Measurements from ENCODE around the gene LRRC58. TPM values are rescaled to one million over a fixed set of nuclear protein-coding genes. Genes with fewer than 3 reads are reported as not detected.

The LRRC58 gene
- total and polyA plus RNA-seq, 2 of the 13 experiments (the other 11 are each of a cell fraction or from before 2014, with no cell fraction given), result 9.7 to 17.3 TPM

GRCh38 chr3:120348991-120349854, at the start of gene LRRC58 (continued):
- peak; percentile 60; the same call in 1 of the 2 replicates for TF ChIP-seq ZNF768 (CRISPR knock-in tag; IDR thresholded peaks at IDR 0.05)
- no peak for TF ChIP-seq SOX5 (CRISPR knock-in tag; IDR thresholded peaks at IDR 0.05; ENCODE audit: borderline replicate concordance)
- TF ChIP-seq POLR2G (IDR thresholded peaks at IDR 0.05; ENCODE audit: low read depth, low read length), result peak; percentile 89
- TF ChIP-seq, protein P1, sequence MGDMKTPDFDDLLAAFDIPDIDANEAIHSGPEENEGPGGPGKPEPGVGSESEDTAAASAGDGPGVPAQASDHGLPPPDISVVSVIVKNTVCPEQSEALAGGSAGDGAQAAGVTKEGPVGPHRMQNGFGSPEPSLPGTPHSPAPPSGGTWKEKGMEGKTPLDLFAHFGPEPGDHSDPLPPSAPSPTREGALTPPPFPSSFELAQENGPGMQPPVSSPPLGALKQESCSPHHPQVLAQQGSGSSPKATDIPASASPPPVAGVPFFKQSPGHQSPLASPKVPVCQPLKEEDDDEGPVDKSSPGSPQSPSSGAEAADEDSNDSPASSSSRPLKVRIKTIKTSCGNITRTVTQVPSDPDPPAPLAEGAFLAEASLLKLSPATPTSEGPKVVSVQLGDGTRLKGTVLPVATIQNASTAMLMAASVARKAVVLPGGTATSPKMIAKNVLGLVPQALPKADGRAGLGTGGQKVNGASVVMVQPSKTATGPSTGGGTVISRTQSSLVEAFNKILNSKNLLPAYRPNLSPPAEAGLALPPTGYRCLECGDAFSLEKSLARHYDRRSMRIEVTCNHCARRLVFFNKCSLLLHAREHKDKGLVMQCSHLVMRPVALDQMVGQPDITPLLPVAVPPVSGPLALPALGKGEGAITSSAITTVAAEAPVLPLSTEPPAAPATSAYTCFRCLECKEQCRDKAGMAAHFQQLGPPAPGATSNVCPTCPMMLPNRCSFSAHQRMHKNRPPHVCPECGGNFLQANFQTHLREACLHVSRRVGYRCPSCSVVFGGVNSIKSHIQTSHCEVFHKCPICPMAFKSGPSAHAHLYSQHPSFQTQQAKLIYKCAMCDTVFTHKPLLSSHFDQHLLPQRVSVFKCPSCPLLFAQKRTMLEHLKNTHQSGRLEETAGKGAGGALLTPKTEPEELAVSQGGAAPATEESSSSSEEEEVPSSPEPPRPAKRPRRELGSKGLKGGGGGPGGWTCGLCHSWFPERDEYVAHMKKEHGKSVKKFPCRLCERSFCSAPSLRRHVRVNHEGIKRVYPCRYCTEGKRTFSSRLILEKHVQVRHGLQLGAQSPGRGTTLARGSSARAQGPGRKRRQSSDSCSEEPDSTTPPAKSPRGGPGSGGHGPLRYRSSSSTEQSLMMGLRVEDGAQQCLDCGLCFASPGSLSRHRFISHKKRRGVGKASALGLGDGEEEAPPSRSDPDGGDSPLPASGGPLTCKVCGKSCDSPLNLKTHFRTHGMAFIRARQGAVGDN (CRISPR knock-in tag; IDR thresholded peaks at IDR 0.05), result peak; percentile 99
- 0 out of 2 replicates have a peak, but pooled peaks have one; percentile 70 for TF ChIP-seq ZNF101 (CRISPR knock-in tag; IDR thresholded peaks at IDR 0.05; ENCODE audit: borderline replicate concordance, low read depth)
- peak; percentile 67 for TF ChIP-seq BRCA1 (CRISPR knock-in tag; IDR thresholded peaks at IDR 0.05)
- TF ChIP-seq ZNF256 (CRISPR knock-in tag; conservative IDR thresholded peaks at IDR 0.05), result no peak
- peak; percentile 22 for TF ChIP-seq DR1 (CRISPR knock-in tag; IDR thresholded peaks at IDR 0.05)
- TF ChIP-seq SALL1 (CRISPR knock-in tag; IDR thresholded peaks at IDR 0.05), result peak; percentile 88
- peak; percentile 83 for TF ChIP-seq BCL3 (CRISPR knock-in tag; IDR thresholded peaks at IDR 0.05)
- peak; percentile 34 for TF ChIP-seq YY1 (IDR thresholded peaks at IDR 0.05; ENCODE audit: insufficient read depth, insufficient replicate concordance, low read depth, low read length)
- TF ChIP-seq THAP11 (CRISPR knock-in tag; IDR thresholded peaks at IDR 0.05), result peak; percentile 85
- TF ChIP-seq ELF3 (CRISPR knock-in tag; IDR thresholded peaks at IDR 0.05), result peak; percentile 39; the same call in 1 of the 2 replicates
- TF ChIP-seq, protein P2, sequence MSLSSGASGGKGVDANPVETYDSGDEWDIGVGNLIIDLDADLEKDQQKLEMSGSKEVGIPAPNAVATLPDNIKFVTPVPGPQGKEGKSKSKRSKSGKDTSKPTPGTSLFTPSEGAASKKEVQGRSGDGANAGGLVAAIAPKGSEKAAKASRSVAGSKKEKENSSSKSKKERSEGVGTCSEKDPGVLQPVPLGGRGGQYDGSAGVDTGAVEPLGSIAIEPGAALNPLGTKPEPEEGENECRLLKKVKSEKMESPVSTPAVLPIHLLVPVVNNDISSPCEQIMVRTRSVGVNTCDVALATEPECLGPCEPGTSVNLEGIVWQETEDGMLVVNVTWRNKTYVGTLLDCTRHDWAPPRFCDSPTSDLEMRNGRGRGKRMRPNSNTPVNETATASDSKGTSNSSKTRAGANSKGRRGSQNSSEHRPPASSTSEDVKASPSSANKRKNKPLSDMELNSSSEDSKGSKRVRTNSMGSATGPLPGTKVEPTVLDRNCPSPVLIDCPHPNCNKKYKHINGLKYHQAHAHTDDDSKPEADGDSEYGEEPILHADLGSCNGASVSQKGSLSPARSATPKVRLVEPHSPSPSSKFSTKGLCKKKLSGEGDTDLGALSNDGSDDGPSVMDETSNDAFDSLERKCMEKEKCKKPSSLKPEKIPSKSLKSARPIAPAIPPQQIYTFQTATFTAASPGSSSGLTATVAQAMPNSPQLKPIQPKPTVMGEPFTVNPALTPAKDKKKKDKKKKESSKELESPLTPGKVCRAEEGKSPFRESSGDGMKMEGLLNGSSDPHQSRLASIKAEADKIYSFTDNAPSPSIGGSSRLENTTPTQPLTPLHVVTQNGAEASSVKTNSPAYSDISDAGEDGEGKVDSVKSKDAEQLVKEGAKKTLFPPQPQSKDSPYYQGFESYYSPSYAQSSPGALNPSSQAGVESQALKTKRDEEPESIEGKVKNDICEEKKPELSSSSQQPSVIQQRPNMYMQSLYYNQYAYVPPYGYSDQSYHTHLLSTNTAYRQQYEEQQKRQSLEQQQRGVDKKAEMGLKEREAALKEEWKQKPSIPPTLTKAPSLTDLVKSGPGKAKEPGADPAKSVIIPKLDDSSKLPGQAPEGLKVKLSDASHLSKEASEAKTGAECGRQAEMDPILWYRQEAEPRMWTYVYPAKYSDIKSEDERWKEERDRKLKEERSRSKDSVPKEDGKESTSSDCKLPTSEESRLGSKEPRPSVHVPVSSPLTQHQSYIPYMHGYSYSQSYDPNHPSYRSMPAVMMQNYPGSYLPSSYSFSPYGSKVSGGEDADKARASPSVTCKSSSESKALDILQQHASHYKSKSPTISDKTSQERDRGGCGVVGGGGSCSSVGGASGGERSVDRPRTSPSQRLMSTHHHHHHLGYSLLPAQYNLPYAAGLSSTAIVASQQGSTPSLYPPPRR (CRISPR knock-in tag; IDR thresholded peaks at IDR 0.05; ENCODE audit: borderline replicate concordance), result no peak
- TF ChIP-seq ZNF264 (CRISPR knock-in tag; IDR thresholded peaks at IDR 0.05), result peak; percentile 73; the same call in 1 of the 2 replicates
- TF ChIP-seq ZNF850 (CRISPR knock-in tag; conservative IDR thresholded peaks at IDR 0.05), result no peak
- TF ChIP-seq ZNF740 (CRISPR knock-in tag; IDR thresholded peaks at IDR 0.05), result peak; percentile 71; the same call in 1 of the 2 replicates
- TF ChIP-seq ISL2 (CRISPR knock-in tag; IDR thresholded peaks at IDR 0.05), result peak; percentile 67; the same call in 1 of the 2 replicates
- 0 out of 2 replicates have a peak, but pooled peaks have one; percentile 60 for TF ChIP-seq FLYWCH1 (CRISPR knock-in tag; IDR thresholded peaks at IDR 0.05)

All from HepG2 (cell line).